H9 (cell line): ENCODE data around the gene GPI. TPM values are rescaled to one million over a fixed set of nuclear protein-coding genes. Genes with fewer than 3 reads are reported as not detected.

Experiments
- DNase-seq: peaks from one replicate; pipeline ENCODE4 v3.0.0-alpha.2; 2017
- H2AFZ ChIP-seq: one replicate; pipeline ENCODE4 v1.6.1; 2013; ENCODE audit warnings: mild to moderate bottlenecking, low read length, control low read depth, moderate library complexity
- H2AK5ac ChIP-seq: 2 replicates; pipeline ENCODE4 v1.6.1; 2013; ENCODE audit warnings: low read length, control low read depth, mixed read lengths; ENCODE audit not compliant: insufficient read length
- H2BK120ac ChIP-seq: one replicate; pipeline ENCODE4 v1.6.1; 2013; ENCODE audit warnings: low read depth, mild to moderate bottlenecking, low read length, control low read depth, inconsistent platforms; ENCODE audit not compliant: poor library complexity, severe bottlenecking
- H2BK12ac ChIP-seq: 2 replicates; pipeline ENCODE4 v1.6.1; 2013; ENCODE audit warnings: low read length, control low read depth, mixed read lengths, low read depth; ENCODE audit not compliant: insufficient read length
- H2BK15ac ChIP-seq: 2 replicates; pipeline ENCODE4 v1.6.1; 2013; ENCODE audit warnings: low read depth, low read length, control low read depth
- H2BK20ac ChIP-seq: one replicate; pipeline ENCODE4 v1.6.1; 2013; ENCODE audit warnings: low read depth, mild to moderate bottlenecking, low read length, control low read depth, inconsistent platforms; ENCODE audit not compliant: poor library complexity, severe bottlenecking
- H2BK5ac ChIP-seq: 2 replicates; pipeline ENCODE4 v1.6.1; 2013; ENCODE audit warnings: low read length, control low read depth, mixed read lengths; ENCODE audit not compliant: insufficient read length
- H3K14ac ChIP-seq: 2 replicates; pipeline ENCODE4 v1.6.1; 2013; ENCODE audit warnings: low read length, control low read depth; ENCODE audit not compliant: insufficient read depth
- H3K18ac ChIP-seq: 2 replicates; pipeline ENCODE4 v1.6.1; 2013; ENCODE audit warnings: low read depth, mild to moderate bottlenecking, mixed read lengths, low read length, control low read depth; ENCODE audit not compliant: insufficient read length
- H3K23ac ChIP-seq: 2 replicates; pipeline ENCODE4 v1.6.1; 2013; ENCODE audit warnings: low read length, control low read depth, mixed read lengths, low read depth; ENCODE audit not compliant: insufficient read length
- H3K23me2 ChIP-seq: 2 replicates; pipeline ENCODE4 v1.6.1; 2013; ENCODE audit warnings: low read depth, mild to moderate bottlenecking, mixed read lengths, low read length, control low read depth; ENCODE audit not compliant: insufficient read length, poor library complexity, severe bottlenecking
- H3K27ac ChIP-seq: 2 replicates; pipeline ENCODE4 v1.5.1; 2013; ENCODE audit warnings: low read length, control low read depth, mixed read lengths, low read depth; ENCODE audit not compliant: insufficient read length
- H3K27me3 ChIP-seq: 2 replicates; pipeline ENCODE4 v1.6.1; 2013; ENCODE audit warnings: low read length, control low read depth, inconsistent platforms; ENCODE audit not compliant: insufficient read depth
- H3K4ac ChIP-seq: 2 replicates; pipeline ENCODE4 v1.6.1; 2013; ENCODE audit warnings: low read depth, mild to moderate bottlenecking, control low read depth, inconsistent platforms, low read length, moderate library complexity
- H3K4me1 ChIP-seq: 2 replicates; pipeline ENCODE4 v1.6.1; 2013; ENCODE audit warnings: low read length, control low read depth, inconsistent platforms; ENCODE audit not compliant: insufficient read depth
- H3K4me2 ChIP-seq: 2 replicates; pipeline ENCODE4 v1.6.1; 2013; ENCODE audit warnings: low read length, control low read depth, mixed read lengths; ENCODE audit not compliant: insufficient read length, insufficient read depth
- H3K56ac ChIP-seq: 2 replicates; pipeline ENCODE4 v1.6.1; 2013; ENCODE audit warnings: low read depth, mild to moderate bottlenecking, mixed read lengths, low read length, control low read depth; ENCODE audit not compliant: insufficient read length
- H3K79me1 ChIP-seq: 2 replicates; pipeline ENCODE4 v1.6.1; 2013; ENCODE audit warnings: low read depth, mild to moderate bottlenecking, moderate library complexity, low read length, control low read depth, inconsistent platforms; ENCODE audit not compliant: insufficient read depth, poor library complexity, severe bottlenecking
- H3K79me2 ChIP-seq: 2 replicates; pipeline ENCODE4 v1.6.1; 2013; ENCODE audit warnings: low read length, control low read depth, inconsistent platforms; ENCODE audit not compliant: insufficient read depth
- H3K9ac ChIP-seq: 2 replicates; pipeline ENCODE4 v1.6.1; 2013; ENCODE audit warnings: low read length, control low read depth, mixed read lengths; ENCODE audit not compliant: insufficient read length; ENCODE audit errors: extremely low read depth
- H3K9me3 ChIP-seq: one replicate; pipeline ENCODE4 v1.6.1; 2013; ENCODE audit warnings: low read depth, low read length, inconsistent platforms; ENCODE audit not compliant: control insufficient read depth
- H3T11ph ChIP-seq: one replicate; pipeline ENCODE4 v1.6.1; 2013; ENCODE audit warnings: mild to moderate bottlenecking, low read length, control low read depth, inconsistent platforms
- H4K20me1 ChIP-seq: one replicate; pipeline ENCODE4 v1.6.1; 2013; ENCODE audit not compliant: control insufficient read depth, insufficient read length, insufficient read depth
- H4K5ac ChIP-seq: 2 replicates; pipeline ENCODE4 v1.6.1; 2013; ENCODE audit warnings: low read depth, mild to moderate bottlenecking, mixed read lengths, low read length, control low read depth; ENCODE audit not compliant: insufficient read length
- H4K8ac ChIP-seq: replicated peaks from 2 replicates; pipeline ENCODE4 v1.6.1; 2013; ENCODE audit warnings: low read length, control low read depth, mixed read lengths, low read depth; ENCODE audit not compliant: insufficient read length
- H4K91ac ChIP-seq: 2 replicates; pipeline ENCODE4 v1.6.1; 2013; ENCODE audit warnings: low read depth, mild to moderate bottlenecking, moderate library complexity, mixed read lengths, low read length, control low read depth; ENCODE audit not compliant: insufficient read length
- H3K27ac Mint-ChIP-seq, 3 experiments: 2 replicates in 2 of 3; 3 replicates in 1 of 3; pipeline ENCODE4 v1.8.0; 2020 to 2021; ENCODE audit warnings: mixed read lengths in 3 of 3, mild to moderate bottlenecking in 1 of 3, moderate library complexity in 1 of 3
- H3K27me3 Mint-ChIP-seq: 2 replicates; pipeline ENCODE4 v1.8.0; 2021; ENCODE audit warnings: low read depth, mild to moderate bottlenecking, moderate library complexity, mixed read lengths
- H3K36me3 Mint-ChIP-seq, 3 experiments: 2 replicates in 2 of 3; 3 replicates in 1 of 3; pipeline ENCODE4 v1.8.0; 2020 to 2021; ENCODE audit warnings: low read depth in 3 of 3, mixed read lengths in 3 of 3; ENCODE audit not compliant: insufficient read depth in 1 of 3
- H3K4me1 Mint-ChIP-seq, 2 experiments: 2 replicates each; pipeline ENCODE4 v1.8.0; 2020; ENCODE audit warnings: mixed read lengths in 2 of 2
- H3K4me3 Mint-ChIP-seq, 2 experiments: 2 replicates in 1 of 2; 3 replicates in 1 of 2; pipeline ENCODE4 v1.8.0; 2020 to 2021; ENCODE audit warnings: mild to moderate bottlenecking in 2 of 2, mixed read lengths in 2 of 2, moderate library complexity in 1 of 2
- H3K9me3 Mint-ChIP-seq, 2 experiments: 2 replicates in 1 of 2; 3 replicates in 1 of 2; pipeline ENCODE4 v1.8.0; 2020; ENCODE audit warnings: mild to moderate bottlenecking in 2 of 2, mixed read lengths in 2 of 2, moderate library complexity in 1 of 2
- CTCF ChIP-seq: fragments of 200-600 bp; sonication (generic); conservative IDR thresholded peaks from 3 replicates; pipeline ENCODE4 v1.8.0; 2021; ENCODE audit warnings: antibody characterized with exemption, mild to moderate bottlenecking
- WGBS: extraction: QIAGEN DNeasy Blood & Tissue Kit; methylation state at CpG from one replicate; pipeline ENCODE4 v1.1.7; 2013; ENCODE audit warnings: missing lambda C conversion rate, low lambda C conversion rate, mixed read lengths; ENCODE audit not compliant: insufficient read length; ENCODE audit errors: extremely low coverage; 5-methylcytosine and 5-hydroxymethylcytosine counted together
- total RNA-seq: library from RNA; stranded (reverse); gene quantifications from 2 replicates; pipeline ENCODE4 v1.2.1, GENCODE V29; 2021

Gene GPI
- total RNA-seq, 1 experiment from 2014 or later, result 373 TPM

DNA sequence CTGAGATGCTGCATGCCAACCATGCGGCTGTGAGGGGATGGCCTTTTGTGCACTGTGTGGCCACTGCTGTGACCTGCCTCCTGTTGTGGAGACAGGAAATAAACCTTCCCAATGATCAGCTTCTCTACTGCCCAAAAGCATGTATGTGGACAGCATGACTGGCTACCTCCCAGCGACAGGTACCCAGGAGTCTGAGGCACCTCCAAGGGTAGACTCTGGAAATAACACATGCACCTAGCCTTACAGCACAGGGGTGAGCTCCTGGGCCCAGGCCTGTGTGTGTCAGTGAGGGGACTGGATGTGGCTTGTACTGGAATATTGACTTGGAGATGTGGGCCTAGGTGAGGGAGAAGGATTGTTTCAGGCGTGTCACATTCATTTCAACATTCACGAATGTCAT is 7.6 kb upstream of the GPI start:
- peaks cover 18 to 22% of the 10 kb centered on the region in 2 experiments for H3K4me1 Mint-ChIP-seq
- no peak overlapping the region for H4K91ac ChIP-seq
- H4K20me1 ChIP-seq, result no peaks in the 10 kb centered on the region
- no peaks in the 10 kb centered on the region for H3K79me1 ChIP-seq
- H3K36me3 Mint-ChIP-seq, result peaks cover 9 to 12% (median 12%) of the 10 kb centered on the region in 3 experiments; a peak in 5 of 7 replicates
- no peak overlapping the region for H3K9ac ChIP-seq
- H4K8ac ChIP-seq, result no peak overlapping the region
- H2BK5ac ChIP-seq, result no peak overlapping the region
- no peak for DNase-seq
- no peaks in the 10 kb centered on the region for H3K4me1 ChIP-seq
- no CpG with 5 or more reads among the region's 4 CpGs for WGBS
- no peak overlapping the region for H3K18ac ChIP-seq
- no peaks in the 10 kb centered on the region; a peak in 1 of 5 replicates for H3K9me3 Mint-ChIP-seq
- H3K9me3 ChIP-seq, result no peaks in the 10 kb centered on the region
- H3K4me3 Mint-ChIP-seq, result peak overlapping the region in 1 of 2 experiments; percentile 47; a peak in 1 of 5 replicates
- H2AFZ ChIP-seq, result no peak overlapping the region
- no peak overlapping the region for H3K27ac ChIP-seq
- no peak overlapping the region for H3K23ac ChIP-seq
- no peak overlapping the region for H3T11ph ChIP-seq
- TF ChIP-seq CTCF, result no peak
- H4K5ac ChIP-seq, result no peak overlapping the region
- no peaks in the 10 kb centered on the region for H3K23me2 ChIP-seq
- H3K79me2 ChIP-seq, result no peaks in the 10 kb centered on the region
- no peak overlapping the region for H2AK5ac ChIP-seq
- no peak overlapping the region for H3K56ac ChIP-seq
- H3K27ac Mint-ChIP-seq, result no peak overlapping the region; a peak in 1 of 7 replicates
- H3K4ac ChIP-seq, result no peak overlapping the region
- no peaks in the 10 kb centered on the region; the same call in 1 of the 2 replicates for H3K27me3 Mint-ChIP-seq
- no peak overlapping the region for H3K4me2 ChIP-seq
- no peak overlapping the region for H2BK120ac ChIP-seq
- H2BK20ac ChIP-seq, result no peak overlapping the region
- no peak overlapping the region for H2BK15ac ChIP-seq
- no peak overlapping the region for H2BK12ac ChIP-seq
- no peak overlapping the region for H3K14ac ChIP-seq
- no peaks in the 10 kb centered on the region for H3K27me3 ChIP-seq
